GM12801 (cell line): ENCODE measurements around the gene SORCS3.

ENCODE experiments used
- TF ChIP-seq, protein P1 (sequence below): IDR thresholded peaks from one replicate; pipeline ENCODE4 v1.5.1; 2011; ENCODE audit warnings: control low read depth; ENCODE audit not compliant: insufficient read length; ENCODE audit errors: extremely low read depth

Gene SORCS3

DNA sequence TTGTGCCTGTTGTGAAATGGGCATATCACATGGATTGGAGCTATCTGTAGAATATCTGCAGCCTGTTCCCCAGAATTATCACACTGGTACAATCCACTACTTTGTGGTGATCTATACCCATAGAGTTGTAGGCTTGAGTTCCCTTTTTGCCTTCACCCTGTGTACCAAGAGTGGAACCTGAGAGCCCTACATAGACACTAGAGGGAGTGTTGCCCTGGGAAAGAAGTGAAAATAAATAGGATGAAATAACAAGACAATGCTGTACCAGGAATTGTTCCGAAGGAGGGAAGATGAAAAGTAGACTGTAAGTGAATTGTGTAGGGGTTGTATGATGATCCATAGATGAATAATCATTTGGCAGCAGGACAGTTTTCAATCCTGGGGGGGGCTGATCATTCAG, 9.0 kb downstream of the SORCS3 start:
- TF ChIP-seq, protein P1, sequence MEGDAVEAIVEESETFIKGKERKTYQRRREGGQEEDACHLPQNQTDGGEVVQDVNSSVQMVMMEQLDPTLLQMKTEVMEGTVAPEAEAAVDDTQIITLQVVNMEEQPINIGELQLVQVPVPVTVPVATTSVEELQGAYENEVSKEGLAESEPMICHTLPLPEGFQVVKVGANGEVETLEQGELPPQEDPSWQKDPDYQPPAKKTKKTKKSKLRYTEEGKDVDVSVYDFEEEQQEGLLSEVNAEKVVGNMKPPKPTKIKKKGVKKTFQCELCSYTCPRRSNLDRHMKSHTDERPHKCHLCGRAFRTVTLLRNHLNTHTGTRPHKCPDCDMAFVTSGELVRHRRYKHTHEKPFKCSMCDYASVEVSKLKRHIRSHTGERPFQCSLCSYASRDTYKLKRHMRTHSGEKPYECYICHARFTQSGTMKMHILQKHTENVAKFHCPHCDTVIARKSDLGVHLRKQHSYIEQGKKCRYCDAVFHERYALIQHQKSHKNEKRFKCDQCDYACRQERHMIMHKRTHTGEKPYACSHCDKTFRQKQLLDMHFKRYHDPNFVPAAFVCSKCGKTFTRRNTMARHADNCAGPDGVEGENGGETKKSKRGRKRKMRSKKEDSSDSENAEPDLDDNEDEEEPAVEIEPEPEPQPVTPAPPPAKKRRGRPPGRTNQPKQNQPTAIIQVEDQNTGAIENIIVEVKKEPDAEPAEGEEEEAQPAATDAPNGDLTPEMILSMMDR = no peak

DNA sequence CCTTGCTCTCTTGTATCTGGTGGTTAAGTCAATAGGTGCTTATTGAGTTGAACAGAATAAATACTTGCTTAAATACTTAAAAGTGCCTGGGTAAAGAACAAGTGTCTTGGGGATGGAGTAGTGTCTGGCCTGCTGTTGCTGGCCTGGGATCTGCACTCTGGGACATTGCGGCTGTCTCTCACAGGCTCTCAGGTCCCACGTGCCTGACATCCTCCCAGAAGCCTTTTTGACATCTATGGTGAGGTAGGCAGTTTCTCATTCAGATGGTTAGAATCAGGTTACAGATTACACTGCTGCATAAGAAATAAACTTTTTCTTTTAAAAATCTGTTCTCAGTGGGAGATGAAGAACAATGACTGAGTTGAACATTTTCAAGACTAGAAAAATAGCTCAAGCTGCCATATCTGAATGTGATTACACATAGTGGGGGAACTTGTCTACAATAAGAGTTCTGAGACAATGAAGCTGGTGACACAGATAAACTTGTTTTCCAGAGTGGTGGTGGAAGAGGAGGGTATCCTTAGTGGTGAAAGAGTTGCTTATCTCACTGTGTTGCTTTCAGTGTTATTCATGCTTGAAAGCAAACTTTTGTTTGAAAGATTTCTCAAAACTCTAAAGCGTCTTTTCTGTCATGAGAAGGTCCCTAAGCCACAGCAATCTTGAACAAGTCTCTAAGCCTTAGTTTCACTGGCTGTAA, 9.7 kb downstream of the SORCS3 start:
- TF ChIP-seq, protein P1 = no peak

DNA sequence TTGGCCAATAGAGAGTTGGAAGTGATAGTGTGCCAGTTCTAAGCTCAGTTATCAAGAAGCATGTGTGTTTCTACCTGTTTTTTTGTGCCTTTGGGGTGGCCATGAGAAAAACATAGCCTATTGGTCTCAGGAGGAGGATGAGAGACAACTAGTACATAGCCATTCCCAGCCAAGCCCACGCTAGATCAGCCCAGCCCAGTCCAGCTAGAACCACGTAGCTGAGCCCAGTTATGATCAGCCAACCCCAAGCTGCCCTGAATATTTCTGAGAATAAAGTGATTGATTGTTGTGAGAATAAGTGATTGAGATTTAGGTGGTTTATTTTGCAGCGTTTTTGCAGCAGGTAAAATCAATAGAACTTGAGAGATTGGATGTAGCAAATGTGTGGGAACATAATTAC, 15.9 kb downstream of the SORCS3 start:
- TF ChIP-seq, protein P1 = no peak

DNA sequence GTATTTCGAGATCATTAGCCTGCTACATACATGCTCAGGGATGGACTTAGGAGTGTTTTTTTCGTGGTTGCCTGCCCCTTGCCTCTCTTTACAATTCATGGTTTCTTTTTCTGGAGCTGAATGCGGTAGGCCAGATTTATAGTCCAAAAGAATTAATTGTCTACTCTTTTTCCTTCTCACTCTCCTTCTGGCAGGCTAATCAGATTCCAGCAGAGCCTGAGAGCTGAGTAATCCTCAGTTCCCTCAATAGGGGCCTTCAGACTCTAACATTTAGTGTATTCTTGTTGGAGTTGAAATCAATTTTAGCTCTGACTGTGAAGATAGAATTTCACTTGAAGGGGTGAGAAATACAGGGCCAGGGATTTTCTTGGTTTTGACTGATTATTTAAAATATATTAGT, 16.4 kb downstream of the SORCS3 start:
- TF ChIP-seq, protein P1 = no peak

DNA sequence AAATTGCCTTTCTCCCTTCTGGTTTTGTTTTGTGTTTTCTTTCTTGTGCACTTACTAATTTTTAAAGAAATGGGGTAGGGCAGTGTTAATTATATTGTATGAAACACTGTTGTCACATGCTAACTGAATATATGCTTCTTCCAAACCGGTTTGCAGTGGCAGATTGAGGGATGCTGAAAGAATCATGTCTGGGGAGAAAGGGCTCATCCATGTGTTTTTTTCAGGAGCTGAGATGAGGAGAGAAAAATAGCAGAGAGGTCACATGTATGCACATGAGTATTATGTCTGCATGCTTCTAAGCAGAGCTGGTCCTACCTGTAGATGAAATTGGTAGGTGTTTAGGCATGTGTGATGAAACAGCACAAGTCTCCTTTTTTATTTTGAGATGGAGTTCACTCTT, 17.0 kb downstream of the SORCS3 start:
- TF ChIP-seq, protein P1 = no peak

DNA sequence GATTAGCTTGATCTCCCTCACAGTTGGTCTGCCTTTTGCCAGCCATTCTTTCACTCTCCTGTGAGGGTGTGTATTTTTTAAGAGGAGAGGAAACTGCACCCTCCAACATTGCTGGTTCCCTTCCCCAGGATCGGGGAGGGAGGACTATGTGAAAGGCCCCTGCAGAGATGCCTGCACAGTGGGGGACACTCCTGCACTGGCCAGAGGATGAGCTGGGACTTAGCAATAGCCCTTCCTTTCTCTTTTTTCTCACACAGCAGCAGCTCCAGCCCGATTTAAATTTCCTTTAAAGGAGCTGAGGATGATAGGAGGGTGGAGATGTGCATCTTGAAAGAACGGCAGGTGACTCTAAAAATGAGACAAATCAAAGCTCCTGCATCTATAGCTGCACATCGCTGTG, 18.7 kb downstream of the SORCS3 start:
- TF ChIP-seq, protein P1 = no peak

DNA sequence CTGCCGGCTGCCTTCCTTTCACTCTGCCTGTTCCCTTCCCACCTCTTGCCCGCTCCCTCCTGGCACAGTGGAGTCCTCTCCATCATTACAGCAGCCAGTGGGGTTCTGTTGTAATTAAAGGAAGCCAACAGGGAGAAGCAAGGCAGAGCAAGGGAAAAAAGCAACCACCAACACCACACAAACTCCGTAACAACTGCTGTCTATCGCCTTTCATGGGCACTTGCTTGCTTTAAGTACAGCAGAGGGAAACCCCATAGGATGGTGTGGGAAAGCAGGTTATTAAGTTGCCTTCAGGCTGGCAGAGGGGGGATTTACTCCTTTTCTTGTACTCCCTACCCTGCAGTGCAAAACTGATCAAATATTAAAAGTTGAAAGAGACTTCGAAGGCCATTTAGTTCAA, 22.0 kb downstream of the SORCS3 start:
- TF ChIP-seq, protein P1 = no peak
